K562 (cell line): ENCODE measurements around the gene SUMO3. TPM values are rescaled to one million over a fixed set of nuclear protein-coding genes. Genes with fewer than 3 reads are reported as not detected.

Source experiments
- ATF1 ChIP-seq, 2 experiments: fragments of 450-650 bp in 1 of 2; IDR thresholded peaks; 2 replicates each; pipeline ENCODE4 v1.6.1; 2016; ENCODE audit warnings: missing compliant biosample characterization in 1 of 2, missing genetic modification characterization in 1 of 2
- CHCHD3 ChIP-seq: fragments of 250-450 bp; sonication (Bioruptor Pico); IDR thresholded peaks from 2 replicates; pipeline ENCODE4 v2.1.2; 2022; ENCODE audit warnings: mild to moderate bottlenecking
- EGR1 ChIP-seq: fragments of 450-650 bp; conservative IDR thresholded peaks from 2 replicates; pipeline ENCODE4 v1.6.1; 2017; ENCODE audit warnings: mild to moderate bottlenecking
- HLTF ChIP-seq: fragments of 450-650 bp; IDR thresholded peaks from 2 replicates; pipeline ENCODE4 v1.6.1; 2016
- MECOM ChIP-seq: fragments of 250-450 bp; sonication (Bioruptor Pico); IDR thresholded peaks from 2 replicates; pipeline ENCODE4 v1.8.0; 2022; ENCODE audit warnings: inconsistent platforms
- MYC ChIP-seq, 2 experiments: fragments of 250-450 bp in 1 of 2; sonication (Bioruptor Pico) in 1 of 2; IDR thresholded peaks; 2 replicates each; pipeline versions ENCODE4 v1.5.1 to v1.6.1; 2012 to 2021; ENCODE audit warnings: low read depth in 2 of 2, borderline replicate concordance in 1 of 2, improper control_type of control experiment in 1 of 2, low read length in 1 of 2, mild to moderate bottlenecking in 1 of 2, moderate library complexity in 1 of 2
- POLR2G ChIP-seq: fragments of 200-400 bp; formaldehyde crosslinking; IDR thresholded peaks from 2 replicates; pipeline ENCODE4 v1.6.1; 2017; ENCODE audit warnings: low read depth, mild to moderate bottlenecking, antibody characterized with exemption, low read length, moderate library complexity
- PTRF ChIP-seq: fragments of 450-650 bp; IDR thresholded peaks from 2 replicates; pipeline ENCODE4 v1.6.1; 2016; ENCODE audit warnings: mild to moderate bottlenecking, missing genetic modification characterization, missing compliant biosample characterization
- SPI1 ChIP-seq: IDR thresholded peaks from 2 replicates; pipeline ENCODE4 v1.6.1; 2011; ENCODE audit warnings: low read depth, low read length, control low read depth, borderline replicate concordance
- SRF ChIP-seq, 2 experiments: fragments of 250-450, 450-650 bp in 1 of 2; sonication (Bioruptor Pico) in 1 of 2; sonication (generic) in 1 of 2; formaldehyde crosslinking; IDR thresholded peaks; 2 replicates each; pipeline versions ENCODE4 v1.5.0 to v1.5.1; 2020 to 2022; ENCODE audit warnings: mild to moderate bottlenecking in 1 of 2, missing genetic modification reagents in 1 of 2
- TBP ChIP-seq: optimal IDR thresholded peaks from 2 replicates; pipeline ENCODE3; 2011; ENCODE audit warnings: low read depth, low read length, improper control_type of control experiment
- TOE1 ChIP-seq, 2 experiments: fragments of 450-650 bp in 1 of 2; sonication (generic) in 1 of 2; formaldehyde crosslinking in 1 of 2; IDR thresholded peaks; 2 replicates each; pipeline versions ENCODE4 v1.7.1 to v1.8.0; 2016 to 2022; ENCODE audit warnings: borderline replicate concordance in 2 of 2, mild to moderate bottlenecking in 2 of 2, antibody characterized with exemption in 1 of 2, inconsistent platforms in 1 of 2, low read depth in 1 of 2, missing genetic modification reagents in 1 of 2, moderate library complexity in 1 of 2
- ZBTB17 ChIP-seq: fragments of 450-650 bp; formaldehyde crosslinking; IDR thresholded peaks from 2 replicates; pipeline ENCODE4 v1.4.0; 2020; ENCODE audit warnings: mild to moderate bottlenecking
- ZNF212 ChIP-seq: fragments of 450-650 bp; formaldehyde crosslinking; IDR thresholded peaks from 2 replicates; pipeline ENCODE4 v1.4.0; 2020; ENCODE audit warnings: mild to moderate bottlenecking
- ZNF436 ChIP-seq: fragments of 250-450, 450-650 bp; sonication (Bioruptor Pico); formaldehyde crosslinking; IDR thresholded peaks from 2 replicates; pipeline ENCODE4 v1.7.0; 2020; ENCODE audit warnings: mild to moderate bottlenecking
- ZNF830 ChIP-seq: fragments of 250-450 bp; sonication (Bioruptor Pico); IDR thresholded peaks from 2 replicates; pipeline ENCODE4 v1.5.0; 2021; ENCODE audit warnings: mild to moderate bottlenecking
- polyA plus RNA-seq, 8 experiments: library from polyadenylated mRNA; depleted of rRNA in 4 of 8; stranded (reverse) in 5 of 8; unstranded in 3 of 8; fragments of >200 nt; fragmentation: Nextera tagmentation in 2 of 8; fragmentation: Illumina TruSeq in 1 of 8; extraction: Ambion mirVana in 2 of 8; extraction: Trizol in 1 of 8; gene quantifications; 2 replicates each; pipeline versions ENCODE4 v1.2.1 to v1.2.3, GENCODE V29; 2011 to 2014; ENCODE audit warnings: inconsistent platforms in 1 of 8, missing spikeins in 1 of 8
- total RNA-seq, 7 experiments: library from RNA; depleted of rRNA in 6 of 7; stranded (reverse); fragments of >200 nt in 6 of 7; fragmentation: Illumina TruSeq in 2 of 7; extraction: Trizol in 2 of 7; gene quantifications; 2 replicates each; pipeline versions ENCODE4 v1.2.1 to v1.2.3, GENCODE V29; 2011 to 2021; ENCODE audit warnings: low replicate concordance in 1 of 7
- TF ChIP-seq, protein P1 (sequence below): fragments of 250-450 bp; sonication (Bioruptor Pico); IDR thresholded peaks from 2 replicates; pipeline ENCODE4 v1.5.0; 2020; ENCODE audit warnings: mild to moderate bottlenecking
- TF ChIP-seq, protein P2 (sequence below): fragments of 450-650 bp; IDR thresholded peaks from 2 replicates; pipeline ENCODE4 v1.6.1; 2017; ENCODE audit warnings: antibody characterized with exemption, mild to moderate bottlenecking
- TF ChIP-seq, protein P3 (sequence below): sonication (generic); formaldehyde crosslinking; IDR thresholded peaks from 2 replicates; pipeline ENCODE4 v1.9.0; 2022; ENCODE audit warnings: mild to moderate bottlenecking, missing genetic modification reagents

Gene SUMO3
- total and polyA plus RNA-seq, 9 of the 15 experiments (the other 6 are each of a cell fraction or from before 2014, with no cell fraction given), result 13.9 to 143 (median 113) TPM

DNA sequence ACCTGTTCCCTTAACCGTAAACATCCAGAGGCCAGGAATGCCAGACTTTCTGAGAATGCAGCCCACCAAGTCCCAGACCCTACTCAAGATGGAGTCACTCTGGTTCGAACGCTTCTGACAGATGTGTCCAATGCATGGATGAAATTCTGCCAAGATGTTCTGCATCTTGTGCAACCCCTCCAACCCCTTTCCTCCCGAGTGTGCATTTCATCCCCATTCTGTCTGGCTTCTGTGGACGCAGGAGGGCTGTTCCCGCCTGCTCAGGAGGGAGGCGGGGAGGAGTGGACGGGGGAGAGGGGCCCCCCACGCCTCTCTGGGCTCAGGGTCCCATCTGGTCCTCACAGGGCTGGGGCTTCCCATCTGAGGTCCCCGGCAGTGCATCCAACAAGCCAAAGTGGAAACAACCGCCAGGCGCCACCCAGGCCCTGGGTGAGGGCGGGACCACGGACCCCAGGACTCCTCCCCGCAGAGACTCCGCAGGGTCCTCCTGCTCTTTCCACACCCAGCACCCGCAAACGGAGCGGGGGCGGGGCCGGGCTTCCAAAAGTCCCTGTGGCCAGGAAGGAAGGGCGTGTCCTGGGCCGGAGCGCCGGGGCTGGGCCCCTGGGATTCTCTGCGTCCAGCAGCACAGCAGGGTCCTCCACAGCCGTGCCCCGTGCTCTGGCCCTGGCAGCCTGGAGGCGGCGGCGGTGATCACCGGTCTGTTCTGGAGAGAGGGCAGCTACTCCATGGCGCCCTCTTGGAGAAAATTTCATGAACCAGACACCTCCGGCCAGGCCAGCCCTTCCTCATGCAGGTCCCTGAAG, 27.8 kb upstream of the SUMO3 start (continued):
- TF ChIP-seq MYC (IDR thresholded peaks at IDR 0.05; ENCODE audit: low read depth, low read length) (peak; percentile 45; the same call in 1 of the 2 replicates), MYC (CRISPR knock-in tag; IDR thresholded peaks at IDR 0.05; ENCODE audit: borderline replicate concordance, low read depth) (peak; percentile 45; the same call in 1 of the 2 replicates), TOE1 (IDR thresholded peaks at IDR 0.05; ENCODE audit: borderline replicate concordance) (0 out of 2 replicates have a peak, but pooled peaks have one; percentile 47), TOE1 (CRISPR knock-in tag; IDR thresholded peaks at IDR 0.05; ENCODE audit: borderline replicate concordance, low read depth) (no peak), TBP (peak; percentile 57), ATF1 (CRISPR knock-in tag; IDR thresholded peaks at IDR 0.05) (no peak), ATF1 (tag; IDR thresholded peaks at IDR 0.05) (0 out of 2 replicates have a peak, but pooled peaks have one; percentile 27), ZNF436 (CRISPR knock-in tag) (no peak), SPI1 (0 out of 2 replicates have a peak, but pooled peaks have one; percentile 22), ZBTB17 (CRISPR knock-in tag) (peak; percentile 68; the same call in 1 of the 2 replicates), ZNF830 (no peak), MECOM (peak; percentile 87), CHCHD3 (CRISPR knock-in tag) (no peak), POLR2G (peak; percentile 75), PTRF (tag) (peak; percentile 89), ZNF212 (CRISPR knock-in tag) (no peak), EGR1 (peak; percentile 82), HLTF (no peak), SRF (CRISPR knock-in tag; IDR thresholded peaks at IDR 0.05) (peak in 1 of 2 experiments; percentile 17; a peak in 1 of 4 replicates)
- TF ChIP-seq, protein P1, sequence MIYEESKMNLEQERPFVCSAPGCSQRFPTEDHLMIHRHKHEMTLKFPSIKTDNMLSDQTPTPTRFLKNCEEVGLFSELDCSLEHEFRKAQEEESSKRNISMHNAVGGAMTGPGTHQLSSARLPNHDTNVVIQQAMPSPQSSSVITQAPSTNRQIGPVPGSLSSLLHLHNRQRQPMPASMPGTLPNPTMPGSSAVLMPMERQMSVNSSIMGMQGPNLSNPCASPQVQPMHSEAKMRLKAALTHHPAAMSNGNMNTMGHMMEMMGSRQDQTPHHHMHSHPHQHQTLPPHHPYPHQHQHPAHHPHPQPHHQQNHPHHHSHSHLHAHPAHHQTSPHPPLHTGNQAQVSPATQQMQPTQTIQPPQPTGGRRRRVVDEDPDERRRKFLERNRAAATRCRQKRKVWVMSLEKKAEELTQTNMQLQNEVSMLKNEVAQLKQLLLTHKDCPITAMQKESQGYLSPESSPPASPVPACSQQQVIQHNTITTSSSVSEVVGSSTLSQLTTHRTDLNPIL, result 0 out of 2 replicates have a peak, but pooled peaks have one; percentile 47
- TF ChIP-seq, protein P2, sequence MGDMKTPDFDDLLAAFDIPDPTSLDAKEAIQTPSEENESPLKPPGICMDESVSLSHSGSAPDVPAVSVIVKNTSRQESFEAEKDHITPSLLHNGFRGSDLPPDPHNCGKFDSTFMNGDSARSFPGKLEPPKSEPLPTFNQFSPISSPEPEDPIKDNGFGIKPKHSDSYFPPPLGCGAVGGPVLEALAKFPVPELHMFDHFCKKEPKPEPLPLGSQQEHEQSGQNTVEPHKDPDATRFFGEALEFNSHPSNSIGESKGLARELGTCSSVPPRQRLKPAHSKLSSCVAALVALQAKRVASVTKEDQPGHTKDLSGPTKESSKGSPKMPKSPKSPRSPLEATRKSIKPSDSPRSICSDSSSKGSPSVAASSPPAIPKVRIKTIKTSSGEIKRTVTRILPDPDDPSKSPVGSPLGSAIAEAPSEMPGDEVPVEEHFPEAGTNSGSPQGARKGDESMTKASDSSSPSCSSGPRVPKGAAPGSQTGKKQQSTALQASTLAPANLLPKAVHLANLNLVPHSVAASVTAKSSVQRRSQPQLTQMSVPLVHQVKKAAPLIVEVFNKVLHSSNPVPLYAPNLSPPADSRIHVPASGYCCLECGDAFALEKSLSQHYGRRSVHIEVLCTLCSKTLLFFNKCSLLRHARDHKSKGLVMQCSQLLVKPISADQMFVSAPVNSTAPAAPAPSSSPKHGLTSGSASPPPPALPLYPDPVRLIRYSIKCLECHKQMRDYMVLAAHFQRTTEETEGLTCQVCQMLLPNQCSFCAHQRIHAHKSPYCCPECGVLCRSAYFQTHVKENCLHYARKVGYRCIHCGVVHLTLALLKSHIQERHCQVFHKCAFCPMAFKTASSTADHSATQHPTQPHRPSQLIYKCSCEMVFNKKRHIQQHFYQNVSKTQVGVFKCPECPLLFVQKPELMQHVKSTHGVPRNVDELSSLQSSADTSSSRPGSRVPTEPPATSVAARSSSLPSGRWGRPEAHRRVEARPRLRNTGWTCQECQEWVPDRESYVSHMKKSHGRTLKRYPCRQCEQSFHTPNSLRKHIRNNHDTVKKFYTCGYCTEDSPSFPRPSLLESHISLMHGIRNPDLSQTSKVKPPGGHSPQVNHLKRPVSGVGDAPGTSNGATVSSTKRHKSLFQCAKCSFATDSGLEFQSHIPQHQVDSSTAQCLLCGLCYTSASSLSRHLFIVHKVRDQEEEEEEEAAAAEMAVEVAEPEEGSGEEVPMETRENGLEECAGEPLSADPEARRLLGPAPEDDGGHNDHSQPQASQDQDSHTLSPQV, result peak; percentile 89
- TF ChIP-seq, protein P3, sequence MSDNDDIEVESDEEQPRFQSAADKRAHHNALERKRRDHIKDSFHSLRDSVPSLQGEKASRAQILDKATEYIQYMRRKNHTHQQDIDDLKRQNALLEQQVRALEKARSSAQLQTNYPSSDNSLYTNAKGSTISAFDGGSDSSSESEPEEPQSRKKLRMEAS (CRISPR knock-in tag), result no peak
